EL (cell line): ENCODE measurements around the gene ARFIP2.
A peak's percentile ranks its signal among the peaks of the same experiment; 100 is the strongest.
"Not testable (repeated sequence)": the region's sequence is repeated elsewhere in the genome, so short reads cannot be mapped to it uniquely, and the experiment has no call there.

ENCODE experiments used
- DNase-seq: peaks from one replicate; pipeline ENCODE4 v3.0.0-alpha.2; 2016

The ARFIP2 gene

GRCh38 chr11:6481012-6481923, at the start of gene ARFIP2, which contains the start of gene TIMM10B:
TSS of gene ARFIP2 (minus strand) at chr11:6481331. CDS start at chr11:6480421, 910 bp downstream.
TSS of gene TIMM10B (plus strand) at chr11:6481501. CDS start at chr11:6481517, 16 bp downstream.
- peak; percentile 98 for DNase-seq

GRCh38 chr11:6530848-6531247, 49.7 kb upstream of the ARFIP2 start:
- DNase-seq: no peak

DNA sequence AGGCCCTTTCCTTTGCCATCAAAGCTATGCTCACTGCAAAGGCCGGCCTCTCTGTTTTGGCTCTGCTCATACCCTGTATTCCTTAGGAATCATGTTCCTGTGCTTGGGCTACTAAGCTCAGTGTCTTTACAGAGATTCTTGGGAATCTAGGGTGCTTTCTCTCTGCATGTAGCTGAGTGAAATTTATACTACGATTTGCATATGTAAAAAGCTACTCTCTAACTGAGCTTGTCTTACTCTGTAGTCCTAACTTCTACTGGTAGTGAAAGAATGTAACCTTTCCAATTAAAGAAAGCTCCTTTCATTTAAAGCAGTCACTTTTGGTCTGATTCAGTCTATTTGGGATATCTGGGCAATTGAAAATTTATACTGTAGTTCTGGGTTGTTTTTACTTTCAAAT, 48.1 kb upstream of the ARFIP2 start:
- no peak for DNase-seq

DNA sequence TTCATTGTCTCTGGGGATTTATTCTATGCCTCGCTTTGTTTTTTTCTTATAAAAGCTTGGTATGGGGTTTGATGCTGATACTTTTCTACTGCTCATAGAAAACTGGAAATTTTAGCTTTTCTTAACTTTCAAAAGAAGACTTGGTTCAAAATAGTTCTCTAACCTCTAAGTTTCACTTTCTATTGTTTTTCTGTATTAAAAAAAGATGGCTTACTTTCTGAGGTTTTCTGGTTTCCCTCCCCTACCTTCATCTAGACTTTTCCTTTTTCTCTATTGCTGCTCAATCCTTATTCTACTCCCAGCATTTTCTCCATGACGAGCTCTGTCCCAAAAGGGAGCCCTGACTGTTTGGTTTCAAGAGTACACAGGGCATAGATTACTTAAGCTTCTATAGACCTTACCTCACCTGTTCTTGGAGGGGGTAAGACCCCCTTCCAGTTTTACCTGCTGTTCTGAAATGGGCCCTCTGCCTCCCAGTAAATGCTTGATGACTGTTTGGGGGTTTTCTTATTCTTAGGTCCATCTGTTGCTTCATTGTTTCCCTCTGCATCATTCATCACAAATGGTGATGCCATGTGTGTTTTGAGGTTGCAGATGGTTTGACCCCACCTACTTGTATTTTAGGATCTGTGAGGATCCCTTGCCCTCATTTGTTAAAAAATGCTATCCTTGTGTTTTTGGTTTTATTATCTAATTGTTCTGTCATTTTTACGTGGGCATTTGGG, 45.4 kb upstream of the ARFIP2 start:
- no peak for DNase-seq

- DNase-seq: peak; percentile 83
Observed at GRCh38 chr11:6523253-6523652, 42.1 kb upstream of the ARFIP2 start.

GRCh38 chr11:6521946-6522345, 40.8 kb upstream of the ARFIP2 start:
- not testable (repeated sequence) for DNase-seq

DNA sequence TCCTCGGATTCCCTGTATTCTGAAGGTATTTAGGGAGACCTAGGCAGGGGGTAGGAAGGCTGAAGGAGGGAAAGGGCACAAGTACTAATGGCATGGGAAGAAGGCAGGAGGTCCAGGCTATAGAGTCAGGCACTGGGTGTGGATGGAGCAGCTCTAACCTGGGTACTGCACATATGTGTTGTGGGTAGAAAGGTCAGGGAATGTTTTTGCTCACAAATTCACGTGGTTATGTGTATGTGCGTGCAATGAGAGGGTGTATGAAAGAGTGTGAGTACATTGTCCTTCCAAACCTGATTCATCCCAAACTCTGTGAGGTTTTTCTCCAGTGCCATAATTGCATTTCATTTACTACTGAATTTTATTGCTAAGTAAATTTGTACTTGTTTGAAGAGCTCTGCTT, 39.1 kb upstream of the ARFIP2 start:
- no peak for DNase-seq

GRCh38 chr11:6516865-6517264, 35.7 kb upstream of the ARFIP2 start:
- no peak for DNase-seq

- peak; percentile 66 for DNase-seq
Observed at GRCh38 chr11:6505577-6506240, 24.6 kb upstream of the ARFIP2 start.

DNA sequence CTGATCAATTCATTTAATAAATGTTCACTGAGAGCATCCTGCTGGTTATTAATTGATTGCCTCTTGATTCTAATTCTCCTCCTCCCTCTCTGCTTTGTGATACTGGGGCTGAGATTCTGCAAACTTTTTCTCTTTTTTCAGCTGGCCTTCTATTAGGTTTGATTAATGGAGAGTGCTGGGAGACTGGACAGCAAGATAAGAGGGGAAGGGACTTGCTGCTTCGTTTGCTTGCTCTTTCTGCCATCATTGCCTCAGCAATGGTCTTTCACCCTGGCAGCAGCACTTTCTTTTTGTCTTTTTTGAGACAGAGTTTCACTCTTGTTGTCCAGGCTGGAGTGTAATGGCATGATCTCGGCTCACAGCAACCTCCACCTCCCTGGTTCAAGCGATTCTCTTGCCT, 23.0 kb upstream of the ARFIP2 start:
- no peak for DNase-seq

GRCh38 chr11:6502382-6502781, 21.3 kb upstream of the ARFIP2 start:
- no peak for DNase-seq

DNA sequence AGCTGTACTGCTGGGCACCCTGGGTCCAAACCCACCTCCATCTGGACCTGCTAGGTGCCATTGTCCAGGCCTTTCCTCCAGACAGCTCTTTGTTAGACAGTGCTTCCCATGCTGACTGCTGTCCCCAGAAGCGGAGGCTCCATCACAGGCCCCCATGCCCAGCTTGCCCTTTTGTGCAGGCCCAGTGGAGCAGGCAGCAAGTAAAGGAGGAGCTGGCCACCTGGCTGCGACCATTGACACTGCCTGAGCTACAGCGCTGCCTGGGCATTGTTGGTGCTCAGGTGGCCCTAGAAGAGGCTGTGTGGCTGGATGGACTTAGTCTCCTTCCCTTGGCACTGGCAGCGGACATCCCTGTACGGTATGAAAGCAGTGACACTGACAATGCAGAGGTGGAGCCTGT, 17.4 kb upstream of the ARFIP2 start:
- no peak for DNase-seq

- DNase-seq: no peak
Observed at GRCh38 chr11:6498121-6498520, 17.0 kb upstream of the ARFIP2 start.

DNA sequence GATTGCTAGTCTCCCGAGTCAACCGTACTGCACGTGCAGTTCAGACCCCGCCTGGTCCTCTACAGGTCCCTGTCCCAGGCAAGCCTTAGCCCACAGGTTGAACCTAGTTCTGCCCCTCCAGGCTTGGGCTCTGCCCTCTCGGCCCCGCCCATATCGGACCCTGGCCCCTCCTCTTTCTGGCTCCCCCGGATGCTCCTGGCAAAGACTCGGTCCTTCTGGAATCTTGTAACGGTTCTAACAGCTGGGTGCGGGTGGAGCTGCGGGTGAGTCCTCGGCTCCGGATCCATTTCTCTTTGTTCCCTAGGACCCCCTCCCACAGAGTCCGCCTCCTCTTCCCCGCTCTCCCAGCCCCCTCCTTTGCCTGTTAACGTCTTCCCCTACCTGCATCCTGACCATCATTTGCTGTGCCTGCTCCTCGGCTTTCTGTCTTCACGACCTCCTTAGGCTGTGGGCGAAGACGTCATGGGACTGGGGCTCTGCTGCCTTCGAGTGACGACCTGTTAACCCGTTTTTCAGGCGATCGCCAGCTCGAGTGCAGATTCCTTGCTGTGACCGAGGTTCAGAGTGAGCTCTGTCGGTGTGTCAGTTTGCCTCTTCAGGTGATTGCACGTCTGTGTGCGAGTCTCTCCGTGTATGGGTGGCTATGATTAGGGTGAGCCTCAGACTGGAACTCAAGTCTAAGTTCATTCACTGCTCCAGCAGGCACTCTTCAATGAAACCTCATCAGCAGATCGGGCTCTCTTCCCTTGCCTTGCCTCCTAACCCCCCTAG, 16.1 kb upstream of the ARFIP2 start, which contains the start of gene DNHD1:
TSS of gene DNHD1 (plus strand) at position 212 of the 771 bp plus-strand sequence. CDS start 936 bp downstream, outside the sequence.
- DNase-seq: no peak

DNA sequence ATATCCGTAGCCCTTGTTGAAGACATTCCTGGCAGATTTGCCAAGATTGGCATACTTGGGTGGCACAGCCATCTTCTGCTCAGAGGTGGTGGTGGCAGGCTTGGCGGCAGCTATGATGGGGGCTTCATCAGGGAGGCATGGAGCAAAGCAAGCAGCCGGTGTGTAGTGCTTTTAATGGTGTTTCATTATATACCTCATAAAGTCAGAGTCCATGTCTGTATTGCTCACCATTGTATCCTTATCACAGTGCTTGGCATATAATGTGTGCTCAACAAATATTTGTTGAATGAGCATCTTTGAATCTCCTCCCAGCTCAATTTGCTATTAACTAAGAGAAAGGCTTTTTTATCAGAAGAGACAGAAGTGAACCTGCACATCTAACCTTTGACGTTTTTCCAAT, 8.2 kb upstream of the ARFIP2 start:
- DNase-seq: no peak

- DNase-seq: no peak
Observed at GRCh38 chr11:6488821-6489220, 7.7 kb upstream of the ARFIP2 start.

DNA sequence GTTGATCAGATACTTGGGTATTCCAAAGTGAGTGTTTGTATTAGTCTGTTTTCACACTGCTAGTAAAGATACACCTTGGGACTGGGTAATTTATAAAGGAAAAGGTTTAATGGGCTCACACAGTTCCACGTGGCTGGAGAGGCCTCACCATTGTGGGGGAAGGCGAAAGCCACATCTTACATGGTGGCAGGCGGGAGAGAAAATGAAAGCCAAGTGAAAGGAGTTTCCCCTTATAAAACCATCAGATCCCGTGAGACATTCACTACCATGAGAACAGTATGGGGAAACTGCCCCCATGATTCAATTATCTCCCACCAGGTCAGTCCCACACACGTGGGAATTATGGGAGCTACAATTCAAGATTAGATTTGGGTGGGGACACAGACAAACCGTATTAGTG, 7.2 kb upstream of the ARFIP2 start:
- DNase-seq: no peak

GRCh38 chr11:6486938-6487337, 5.8 kb upstream of the ARFIP2 start:
- DNase-seq: no peak

DNA sequence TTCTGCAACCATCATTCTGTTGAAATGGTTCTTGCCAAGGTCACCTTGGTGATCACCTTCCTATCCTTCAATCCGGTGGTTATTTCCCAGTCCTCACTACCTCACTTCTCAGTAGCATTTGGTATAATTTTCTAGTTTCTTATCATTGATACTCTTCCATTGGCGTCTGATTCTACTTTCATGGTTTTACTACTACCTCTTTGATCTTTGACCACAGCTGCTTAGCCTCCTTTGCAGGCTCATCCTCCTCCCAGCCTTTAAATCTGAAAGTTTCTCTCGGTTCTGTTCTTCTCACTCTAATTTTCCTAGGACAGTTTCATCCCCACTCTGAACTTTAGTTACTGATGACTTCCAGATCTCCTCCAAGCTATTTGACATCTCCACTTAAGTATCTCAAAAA, 5.1 kb upstream of the ARFIP2 start:
- DNase-seq: no peak

DNA sequence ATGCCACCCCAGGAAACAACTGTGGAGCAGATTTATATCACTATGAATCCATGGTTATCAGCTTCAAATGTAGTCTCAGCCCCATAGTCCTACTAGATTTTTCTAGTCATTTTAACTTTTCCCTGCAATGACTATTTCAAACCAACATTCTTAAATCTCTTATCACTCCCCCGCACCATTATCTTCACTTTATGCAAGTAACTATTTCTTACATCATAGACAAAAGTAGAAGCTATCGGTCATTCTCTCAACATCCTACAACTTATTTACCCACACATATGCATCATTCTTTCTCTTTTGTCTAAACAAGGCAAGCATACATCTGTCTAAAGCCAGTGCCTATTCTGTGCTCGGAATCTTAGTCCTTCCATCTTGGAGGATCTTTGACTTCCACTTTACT, 4.5 kb upstream of the ARFIP2 start:
- DNase-seq: no peak

DNA sequence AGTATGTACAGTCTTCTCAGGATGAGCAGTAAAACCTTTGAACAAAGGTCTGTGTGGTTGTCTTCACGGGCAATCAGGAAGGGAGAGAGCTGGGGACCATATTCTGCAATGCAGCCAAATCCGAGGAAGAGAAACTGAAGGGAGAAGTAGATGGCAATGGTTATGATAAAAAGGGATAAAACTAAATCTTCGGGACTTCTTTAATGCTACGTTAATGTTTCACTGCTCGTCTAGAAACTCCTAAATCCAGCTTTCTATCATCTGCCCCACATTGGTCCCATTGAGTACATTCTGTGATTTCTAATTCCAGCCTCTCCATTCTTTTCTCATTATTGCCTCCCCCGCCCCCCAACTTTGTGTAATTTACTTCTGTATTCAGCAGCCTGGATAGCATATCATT, 1.9 kb upstream of the ARFIP2 start:
- no peak for DNase-seq

DNA sequence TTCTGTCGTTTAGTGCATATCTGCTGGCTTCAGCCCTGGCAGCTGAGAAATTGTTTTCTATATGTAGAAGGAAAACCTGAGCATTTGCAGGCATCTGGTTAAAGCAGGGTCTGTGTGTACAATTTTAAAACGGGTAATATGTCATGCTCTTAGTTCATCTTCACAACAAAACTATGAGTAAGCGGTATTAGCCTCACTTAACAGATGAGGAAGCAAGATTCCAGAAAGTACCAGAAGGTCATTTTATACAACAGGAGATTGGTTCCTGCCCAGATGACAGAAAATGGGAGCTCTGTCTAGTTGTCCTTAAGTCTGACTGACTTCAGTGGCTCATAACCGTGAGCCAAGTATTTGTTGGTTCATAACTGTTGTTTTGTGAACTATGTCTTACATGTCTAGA, 1.3 kb upstream of the ARFIP2 start:
- no peak for DNase-seq

DNA sequence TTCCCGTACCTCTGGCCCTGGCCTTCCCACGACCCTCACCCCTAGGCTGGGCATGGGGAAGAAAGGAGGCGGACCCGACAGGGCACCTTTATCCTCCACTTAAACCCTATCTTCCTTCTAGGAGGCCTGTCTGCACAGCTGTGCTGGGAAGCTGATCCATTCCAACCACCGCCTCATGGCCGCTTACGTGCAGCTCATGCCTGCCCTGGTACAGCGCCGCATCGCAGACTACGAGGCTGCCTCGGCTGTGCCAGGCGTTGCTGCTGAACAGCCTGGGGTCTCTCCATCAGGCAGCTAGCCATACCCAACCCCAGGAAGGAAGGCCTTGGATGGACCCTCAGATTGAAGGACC, 769 bp upstream of the ARFIP2 start:
- peak; percentile 13 for DNase-seq
